MM.1S (cell line): ENCODE measurements around the gene VWC2.

ENCODE experiments used
- DNase-seq: peaks from one replicate; pipeline ENCODE4 v3.0.0-alpha.2; 2015
- H2AFZ ChIP-seq: fragments of 300-600 bp; sonication (generic); 2 replicates; pipeline ENCODE4 v1.6.0; 2016; ENCODE audit warnings: antibody characterized with exemption, low read length
- H3F3A ChIP-seq: fragments of 300-600 bp; sonication (generic); 2 replicates; pipeline ENCODE4 v1.6.1; 2016; ENCODE audit warnings: mild to moderate bottlenecking, antibody characterized with exemption, low read length, moderate library complexity, mixed read lengths; ENCODE audit not compliant: insufficient read depth
- H3K27ac ChIP-seq: fragments of 300-600 bp; sonication (generic); 2 replicates; pipeline ENCODE4 v1.5.1; 2016; ENCODE audit warnings: mild to moderate bottlenecking, low read length
- H3K27me3 ChIP-seq: fragments of 300-600 bp; sonication (generic); replicated peaks from 2 replicates; pipeline ENCODE4 v1.6.0; 2016; ENCODE audit warnings: low read length; ENCODE audit not compliant: insufficient read depth
- H3K36me3 ChIP-seq: fragments of 300-600 bp; sonication (generic); replicated peaks from 2 replicates; pipeline ENCODE4 v1.6.1; 2016; ENCODE audit warnings: mild to moderate bottlenecking, low read length, mixed read lengths; ENCODE audit not compliant: insufficient read depth
- H3K4me1 ChIP-seq: fragments of 300-600 bp; sonication (generic); 2 replicates; pipeline ENCODE4 v1.6.1; 2016; ENCODE audit warnings: low read length, mixed read lengths
- H3K4me2 ChIP-seq: fragments of 300-600 bp; sonication (generic); 2 replicates; pipeline ENCODE4 v1.6.0; 2016; ENCODE audit warnings: low read depth, low read length
- H3K4me3 ChIP-seq: fragments of 300-600 bp; sonication (generic); 2 replicates; pipeline ENCODE4 v1.5.1; 2016; ENCODE audit warnings: low read length, mixed read lengths
- H3K79me2 ChIP-seq: fragments of 300-600 bp; sonication (generic); 2 replicates; pipeline ENCODE4 v1.6.1; 2016; ENCODE audit warnings: mixed run types, low read length, mixed read lengths
- H3K9ac ChIP-seq: fragments of 300-600 bp; sonication (generic); 2 replicates; pipeline ENCODE4 v1.6.1; 2016; ENCODE audit warnings: low read length, mixed read lengths
- H3K9me2 ChIP-seq: fragments of 300-600 bp; sonication (generic); replicated peaks from 2 replicates; pipeline ENCODE4 v1.6.1; 2016; ENCODE audit warnings: mild to moderate bottlenecking, low read length, mixed read lengths; ENCODE audit not compliant: insufficient read depth
- H3K9me3 ChIP-seq: fragments of 300-600 bp; sonication (generic); replicated peaks from 2 replicates; pipeline ENCODE4 v1.6.1; 2016; ENCODE audit warnings: mild to moderate bottlenecking, low read length, mixed read lengths; ENCODE audit not compliant: insufficient read depth
- H4K20me1 ChIP-seq: fragments of 300-600 bp; sonication (generic); 2 replicates; pipeline ENCODE4 v1.6.1; 2016; ENCODE audit warnings: mild to moderate bottlenecking, low read length, moderate library complexity, mixed read lengths; ENCODE audit not compliant: insufficient read depth
- CTCF ChIP-seq: fragments of 300-600 bp; sonication (generic); IDR thresholded peaks from 2 replicates; pipeline ENCODE4 v1.5.1; 2016; ENCODE audit warnings: antibody characterized with exemption, low read length, mixed read lengths
- EZH2 ChIP-seq: fragments of 300-600 bp; sonication (generic); optimal IDR thresholded peaks from 2 replicates; pipeline ENCODE3; 2017; ENCODE audit warnings: low read depth, mild to moderate bottlenecking, antibody characterized with exemption, low read length, mixed read lengths
- EZH2phosphoT487 ChIP-seq: fragments of 300-600 bp; sonication (generic); IDR thresholded peaks from 2 replicates; pipeline ENCODE4 v1.6.1; 2018; ENCODE audit warnings: antibody characterized with exemption, low read length

VWC2 gene

GRCh38 chr7:49911909-49912308, 138.5 kb downstream of the VWC2 start:
- Histone ChIP-seq H3K4me2 (no peak overlapping the region), H3K36me3 (no peaks in the 10 kb centered on the region), H3F3A (no peaks in the 10 kb centered on the region), H3K9me3 (no peaks in the 10 kb centered on the region), H4K20me1 (no peaks in the 10 kb centered on the region), H3K27ac (no peak overlapping the region), H3K79me2 (no peaks in the 10 kb centered on the region), H3K9me2 (no peaks in the 10 kb centered on the region), H2AFZ (no peak overlapping the region), H3K4me1 (no peaks in the 10 kb centered on the region), H3K4me3 (no peak overlapping the region), H3K27me3 (no peaks in the 10 kb centered on the region), H3K9ac (no peak overlapping the region)
- no peak for DNase-seq
- TF ChIP-seq EZH2 (no peak), CTCF (no peak), EZH2phosphoT487 (no peak)

DNA sequence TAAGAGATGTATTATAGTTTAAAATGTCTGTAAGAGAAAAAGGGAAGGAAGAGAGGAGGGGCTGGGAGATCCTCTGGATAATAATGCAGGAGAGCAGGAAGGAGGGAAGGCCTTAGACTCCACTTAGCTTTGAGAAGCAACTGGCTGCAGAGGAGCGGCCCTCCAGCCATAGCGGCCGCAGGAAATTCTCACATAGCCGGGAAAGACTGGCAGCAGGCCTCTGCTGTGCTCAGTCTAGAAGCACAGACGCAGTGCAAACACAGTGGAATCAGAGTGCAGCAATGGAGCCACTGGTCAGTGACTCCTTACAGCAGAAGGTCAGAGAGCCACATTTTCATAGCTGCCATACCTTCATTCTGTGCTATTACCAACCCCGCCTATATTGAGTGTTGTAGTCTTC, 153.3 kb downstream of the VWC2 start:
- Histone ChIP-seq H3K9me3 (no peaks in the 10 kb centered on the region), H3K27ac (no peak overlapping the region), H3F3A (no peaks in the 10 kb centered on the region), H3K4me1 (no peaks in the 10 kb centered on the region), H3K9ac (no peak overlapping the region), H3K4me2 (no peak overlapping the region), H4K20me1 (no peaks in the 10 kb centered on the region), H3K4me3 (no peak overlapping the region), H3K27me3 (no peaks in the 10 kb centered on the region), H3K36me3 (no peaks in the 10 kb centered on the region), H2AFZ (no peak overlapping the region), H3K79me2 (no peaks in the 10 kb centered on the region), H3K9me2 (no peaks in the 10 kb centered on the region)
- no peak for DNase-seq
- TF ChIP-seq EZH2phosphoT487 (no peak), EZH2 (no peak), CTCF (no peak)

GRCh38 chr7:49927631-49928030, 154.2 kb downstream of the VWC2 start:
- no peaks in the 10 kb centered on the region for H3K9me3 ChIP-seq
- TF ChIP-seq CTCF (no peak), EZH2phosphoT487 (no peak), EZH2 (no peak)
- DNase-seq, result no peak
- H3K79me2 ChIP-seq, result no peaks in the 10 kb centered on the region
- H2AFZ ChIP-seq, result no peak overlapping the region
- no peaks in the 10 kb centered on the region for H3K9me2 ChIP-seq
- H3K4me3 ChIP-seq, result no peak overlapping the region
- no peaks in the 10 kb centered on the region for H3K36me3 ChIP-seq
- no peaks in the 10 kb centered on the region for H3F3A ChIP-seq
- no peaks in the 10 kb centered on the region for H3K27me3 ChIP-seq
- no peak overlapping the region for H3K27ac ChIP-seq
- no peaks in the 10 kb centered on the region for H4K20me1 ChIP-seq
- H3K9ac ChIP-seq, result no peak overlapping the region
- no peak overlapping the region for H3K4me2 ChIP-seq
- H3K4me1 ChIP-seq, result no peaks in the 10 kb centered on the region
